T1000 (cell line): ENCODE measurements around the gene HECTD4.
"Not testable (repeated sequence)": the region's sequence is repeated elsewhere in the genome, so short reads cannot be mapped to it uniquely, and the experiment has no call there.

Experiments used
- DNase-seq: peaks from one replicate; lab custom pipeline; 2025; ENCODE audit warnings: mixed read lengths; lab: John Stamatoyannopoulos, UW

The HECTD4 gene

GRCh38 chr12:112353393-112353792, 28.8 kb downstream of the HECTD4 start:
- DNase-seq: no peak

- no peak for DNase-seq
These were observed 29.3 kb downstream of the HECTD4 start for GRCh38 chr12:112352921-112353320.

GRCh38 chr12:112350593-112351592, 31.3 kb downstream of the HECTD4 start:
- no peak for DNase-seq

- no peak for DNase-seq
These were observed 32.8 kb downstream of the HECTD4 start for GRCh38 chr12:112349431-112349830.

- DNase-seq: not testable (repeated sequence)
These were observed 33.3 kb downstream of the HECTD4 start for GRCh38 chr12:112348926-112349325.

- no peak for DNase-seq
These were observed 34.6 kb downstream of the HECTD4 start for GRCh38 chr12:112347581-112347982.

GRCh38 chr12:112346194-112346593, 36.0 kb downstream of the HECTD4 start:
- no peak for DNase-seq

- no peak for DNase-seq
These were observed 38.0 kb downstream of the HECTD4 start for GRCh38 chr12:112344220-112344619.

GRCh38 chr12:112342587-112342986, 39.6 kb downstream of the HECTD4 start:
- DNase-seq: no peak

GRCh38 chr12:112341046-112341825, 41.0 kb downstream of the HECTD4 start:
- DNase-seq: no peak

- DNase-seq: no peak
These were observed 42.0 kb downstream of the HECTD4 start for GRCh38 chr12:112340230-112340629.

- not testable (repeated sequence) for DNase-seq
These were observed 47.2 kb downstream of the HECTD4 start for GRCh38 chr12:112334999-112335398.

GRCh38 chr12:112333019-112333418, 49.2 kb downstream of the HECTD4 start:
- DNase-seq: no peak

GRCh38 chr12:112331886-112332285, 50.3 kb downstream of the HECTD4 start:
- no peak for DNase-seq

GRCh38 chr12:112330706-112331105, 51.5 kb downstream of the HECTD4 start:
- no peak for DNase-seq

- DNase-seq: no peak
These were observed 53.6 kb downstream of the HECTD4 start for GRCh38 chr12:112328456-112329124.

- DNase-seq: no peak
These were observed 54.9 kb downstream of the HECTD4 start for GRCh38 chr12:112327209-112327938.

GRCh38 chr12:112325622-112326207, 56.5 kb downstream of the HECTD4 start:
- no peak for DNase-seq

- DNase-seq: no peak
These were observed 57.1 kb downstream of the HECTD4 start for GRCh38 chr12:112325157-112325556.

- no peak for DNase-seq
These were observed 59.2 kb downstream of the HECTD4 start for GRCh38 chr12:112322882-112323547.

GRCh38 chr12:112322441-112322840, 59.8 kb downstream of the HECTD4 start:
- no peak for DNase-seq
